Hematopoietic multipotent progenitor cell treated with erythropoietin and hydrocortisone succinate and interleukin-3 and kit ligand, for 15 days (in vitro differentiated cells): ENCODE data around the gene AVP.
"Not testable (repeated sequence)": the region's sequence is repeated elsewhere in the genome, so short reads cannot be mapped to it uniquely, and the experiment has no call there.

Source experiments
- DNase-seq: peaks from one replicate; pipeline ENCODE4 v3.0.0-alpha.2; 2015; ENCODE audit warnings: low spot score

AVP gene

DNA sequence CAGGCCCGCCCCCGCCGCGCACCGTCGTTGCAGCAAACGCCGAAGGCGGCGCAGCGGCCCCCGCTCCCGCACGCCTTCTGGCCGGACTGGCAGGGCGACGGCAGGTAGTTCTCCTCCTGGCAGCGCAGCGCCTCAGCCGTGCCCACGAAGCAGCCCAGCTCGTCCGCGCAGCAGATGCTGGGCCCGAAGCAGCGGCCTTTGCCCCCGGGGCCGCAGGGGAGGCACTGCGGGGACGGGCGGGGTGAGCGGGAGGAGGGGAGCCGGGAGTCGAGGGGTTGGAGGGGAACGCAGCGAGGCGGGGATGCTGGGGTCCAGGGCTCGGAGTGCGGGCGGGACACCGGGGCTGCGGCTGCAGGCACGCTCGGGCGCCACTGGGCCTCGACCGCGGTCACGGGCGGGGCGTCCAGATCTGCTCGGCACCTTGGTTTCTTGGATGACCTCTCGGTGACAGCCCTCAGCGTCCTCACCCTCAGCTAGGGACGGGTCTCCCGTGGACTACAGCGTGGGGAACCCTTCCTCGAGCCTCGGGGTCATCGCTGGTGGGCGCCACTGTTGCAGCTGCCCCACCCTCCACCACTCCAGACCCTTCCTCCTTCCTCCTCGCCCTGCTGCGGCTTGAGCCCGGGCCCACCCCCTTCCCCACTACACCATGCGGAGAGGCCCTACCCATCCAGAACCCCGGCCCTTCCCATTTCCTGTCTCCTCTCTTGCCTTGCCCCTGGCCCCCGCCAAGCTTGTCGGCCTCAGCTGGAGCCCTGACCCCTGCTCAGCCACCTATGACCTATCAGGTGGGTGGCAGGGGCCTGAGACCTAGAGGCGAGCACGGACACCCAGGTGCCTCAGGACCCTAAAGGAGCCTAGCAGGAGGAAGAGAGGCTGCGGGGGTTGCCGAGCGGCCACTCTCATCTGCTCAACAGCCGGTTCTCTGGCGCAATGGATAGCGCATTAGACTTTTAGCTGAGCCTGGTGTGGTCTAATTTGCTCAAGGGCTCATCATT is 1.3 kb downstream of the AVP start:
- DNase-seq: no peak

DNA sequence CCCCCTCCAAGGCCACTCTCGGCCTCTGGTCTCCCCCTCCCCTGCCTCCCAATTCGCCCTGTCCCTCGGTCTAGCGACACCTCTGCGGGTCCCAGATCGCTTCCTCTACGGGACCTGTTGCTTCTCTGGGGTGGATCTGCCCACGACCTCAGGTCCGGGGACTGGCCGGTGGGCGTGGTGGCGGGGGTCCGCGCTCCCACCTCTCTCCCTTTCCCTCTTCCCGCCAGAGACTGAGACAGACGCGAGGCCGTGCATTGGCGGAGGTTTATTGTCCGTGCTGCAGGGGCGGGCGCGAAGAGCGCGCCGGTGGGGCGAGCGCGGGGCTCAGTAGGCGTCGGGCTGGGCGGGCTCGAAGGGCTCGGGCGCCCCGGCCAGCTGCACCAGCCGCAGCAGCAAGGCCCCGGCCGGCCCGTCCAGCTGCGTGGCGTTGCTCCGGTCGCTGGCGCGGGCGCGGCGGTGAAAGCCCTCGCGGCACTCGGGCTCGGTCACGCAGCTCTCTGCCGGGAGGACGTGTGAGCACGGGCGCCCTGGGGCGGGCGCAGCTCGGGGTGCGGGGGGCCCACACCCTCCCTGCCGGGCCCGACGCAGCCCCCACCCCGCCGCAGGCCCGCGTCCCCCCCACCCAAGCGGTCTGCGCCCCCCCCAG is 2.1 kb downstream of the AVP start:
- DNase-seq: no peak

DNA sequence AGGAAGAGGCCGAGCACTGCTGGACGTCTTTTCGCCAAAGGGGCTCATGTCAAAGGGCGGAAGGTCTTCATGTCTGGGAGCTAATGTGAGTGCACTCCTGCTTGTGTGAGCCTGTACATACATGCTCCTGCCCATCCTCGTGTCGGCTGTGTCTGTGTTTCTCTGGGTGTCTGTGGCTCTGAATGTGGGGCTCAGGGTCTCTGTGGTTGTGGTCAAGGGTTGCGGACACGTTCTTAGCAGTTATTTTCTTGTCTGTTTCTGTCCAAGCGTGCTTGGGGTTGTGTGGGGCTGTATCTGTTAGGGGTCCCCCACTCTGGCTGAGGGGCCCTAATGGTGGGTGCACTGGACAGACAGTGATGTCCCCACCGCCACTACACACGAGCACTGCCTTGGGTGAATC is 2.9 kb downstream of the AVP start:
- no peak for DNase-seq

DNA sequence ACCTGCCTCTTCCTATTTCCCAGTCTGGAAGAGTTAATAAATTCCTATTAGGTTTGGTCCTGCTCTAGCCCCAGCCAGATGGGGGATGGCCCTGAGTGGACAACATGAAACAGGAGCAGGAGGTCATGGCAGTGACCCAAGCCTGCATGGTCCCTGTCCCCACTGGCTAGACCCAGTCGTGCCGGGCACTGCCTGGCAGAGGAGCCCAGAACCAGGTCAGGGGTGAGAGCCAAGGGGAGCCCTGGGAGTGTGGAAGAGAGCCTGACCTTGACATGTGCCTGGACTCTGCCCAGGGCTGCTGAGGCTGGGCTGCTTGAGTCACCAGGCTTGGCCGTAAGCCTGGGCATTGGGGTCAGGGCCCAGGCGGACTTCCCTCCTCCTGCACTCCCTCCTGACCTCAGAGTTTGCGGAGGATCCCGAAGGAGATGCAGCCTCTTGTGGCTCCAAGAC is 3.6 kb downstream of the AVP start:
- DNase-seq: no peak

DNA sequence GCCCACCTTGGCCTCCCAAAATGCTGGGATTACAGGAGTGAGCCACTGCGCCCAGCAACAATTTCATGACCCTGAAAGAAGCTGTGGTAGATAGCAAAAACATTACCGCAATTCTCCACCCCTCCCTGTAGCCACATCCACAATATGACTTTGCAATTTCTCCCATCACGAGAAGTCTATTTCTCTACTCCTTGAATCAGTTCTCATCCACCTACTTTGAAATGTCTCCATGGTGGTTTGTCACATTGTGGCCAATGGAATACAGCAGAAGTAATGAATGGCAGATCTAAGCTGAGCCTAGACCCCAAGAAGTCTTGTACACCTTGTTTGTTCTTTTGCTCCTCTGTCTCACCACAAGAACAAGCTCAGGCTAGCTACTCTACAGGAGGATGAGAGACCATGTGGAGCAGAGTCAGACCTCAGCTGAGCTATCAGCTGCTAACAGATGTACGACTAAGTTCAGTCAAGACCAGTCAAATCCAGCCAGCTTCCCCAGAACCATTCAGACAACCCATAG is 6.8 kb downstream of the AVP start:
- DNase-seq: no peak

DNA sequence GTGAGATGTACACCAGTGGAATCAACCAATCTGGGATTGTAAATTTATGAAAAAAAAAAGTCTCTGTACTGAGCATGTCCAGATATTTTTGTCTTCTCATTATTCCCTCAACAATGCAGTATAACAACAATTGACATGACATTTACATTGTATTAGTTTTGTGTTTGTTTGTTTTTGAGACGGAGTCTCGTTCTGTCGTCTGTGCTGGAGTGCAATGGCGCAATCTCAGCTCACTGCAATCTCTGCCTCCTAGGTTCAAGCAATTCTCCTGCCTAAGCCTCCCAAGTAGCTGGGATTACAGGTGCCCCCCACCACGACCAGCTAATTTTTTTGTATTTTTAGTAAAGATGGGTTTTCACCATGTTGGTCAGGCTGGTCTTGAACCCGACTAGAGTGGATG is 9.2 kb downstream of the AVP start:
- not testable (repeated sequence) for DNase-seq

DNA sequence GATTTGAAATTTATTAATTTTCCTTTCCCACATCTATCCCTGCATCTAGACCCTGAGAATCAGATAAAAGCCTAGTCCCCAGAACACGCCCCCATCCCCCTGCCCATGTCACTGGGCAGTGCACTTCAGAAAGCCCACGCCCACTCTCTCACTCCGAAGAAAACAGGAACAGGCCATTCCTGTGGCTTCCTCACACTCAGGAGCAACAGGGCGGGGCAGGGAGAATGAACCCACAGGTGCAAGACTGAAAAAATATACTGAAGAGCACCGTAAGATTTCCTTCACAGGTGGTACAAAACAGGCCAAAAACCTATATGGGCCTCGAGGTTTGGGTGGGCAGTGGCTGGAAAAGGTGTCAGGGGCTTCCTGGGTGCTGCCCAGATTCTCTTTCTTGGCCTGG is 9.7 kb downstream of the AVP start:
- no peak for DNase-seq

DNA sequence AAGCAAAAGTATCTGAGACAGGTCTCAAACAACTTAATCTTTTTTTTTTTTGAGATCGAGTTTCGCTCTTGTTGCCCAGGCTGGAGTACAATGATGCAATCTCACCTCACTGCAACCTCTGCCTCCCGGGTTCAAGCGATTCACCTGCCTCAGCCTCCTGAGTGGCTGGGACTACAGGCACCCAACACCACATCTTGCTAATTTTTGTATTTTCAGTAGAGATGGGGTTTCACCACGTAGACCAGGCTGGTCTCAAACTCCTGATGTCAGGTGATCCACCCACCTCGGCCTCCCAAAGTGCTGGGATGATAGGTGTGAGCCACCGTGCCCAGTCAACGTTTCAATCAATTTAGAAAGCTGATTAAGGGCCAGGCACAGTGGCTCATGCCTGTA is 11.3 kb downstream of the AVP start:
- DNase-seq: not testable (repeated sequence)

DNA sequence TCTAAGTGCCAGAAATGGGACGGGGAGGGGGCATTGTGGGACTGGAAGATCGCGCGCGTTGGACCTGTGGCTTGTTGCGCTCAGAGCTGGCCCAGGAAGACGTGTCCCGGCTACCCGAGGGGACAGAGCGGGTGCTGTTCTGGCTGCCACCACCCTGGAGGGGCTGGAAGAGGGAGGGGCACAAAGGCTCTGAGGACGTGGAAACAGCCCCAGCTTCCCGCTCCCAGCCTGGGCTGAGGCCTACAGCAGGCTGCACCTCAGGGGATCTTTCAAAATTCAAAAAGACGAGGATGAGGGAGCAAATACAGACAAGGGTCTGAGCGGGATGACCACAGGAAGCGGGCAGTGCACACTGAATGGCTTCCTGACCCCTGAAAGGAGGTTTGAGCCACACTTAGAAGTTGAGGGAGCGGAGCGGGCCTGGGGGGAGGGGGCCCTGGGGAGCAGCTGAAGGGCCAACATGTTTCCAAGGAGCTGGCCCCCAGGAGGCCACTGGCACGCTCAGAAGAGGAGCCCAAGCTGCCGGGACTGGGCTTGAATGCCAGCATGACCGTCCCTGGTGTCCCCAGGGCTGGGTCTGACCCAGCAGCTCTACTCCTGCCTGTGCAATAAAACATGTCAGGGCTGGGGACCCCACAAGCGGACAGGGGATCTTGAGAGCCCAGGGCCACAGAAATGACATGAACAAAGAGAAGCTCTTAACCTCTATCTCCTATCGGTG is 11.8 kb downstream of the AVP start:
- no peak for DNase-seq

DNA sequence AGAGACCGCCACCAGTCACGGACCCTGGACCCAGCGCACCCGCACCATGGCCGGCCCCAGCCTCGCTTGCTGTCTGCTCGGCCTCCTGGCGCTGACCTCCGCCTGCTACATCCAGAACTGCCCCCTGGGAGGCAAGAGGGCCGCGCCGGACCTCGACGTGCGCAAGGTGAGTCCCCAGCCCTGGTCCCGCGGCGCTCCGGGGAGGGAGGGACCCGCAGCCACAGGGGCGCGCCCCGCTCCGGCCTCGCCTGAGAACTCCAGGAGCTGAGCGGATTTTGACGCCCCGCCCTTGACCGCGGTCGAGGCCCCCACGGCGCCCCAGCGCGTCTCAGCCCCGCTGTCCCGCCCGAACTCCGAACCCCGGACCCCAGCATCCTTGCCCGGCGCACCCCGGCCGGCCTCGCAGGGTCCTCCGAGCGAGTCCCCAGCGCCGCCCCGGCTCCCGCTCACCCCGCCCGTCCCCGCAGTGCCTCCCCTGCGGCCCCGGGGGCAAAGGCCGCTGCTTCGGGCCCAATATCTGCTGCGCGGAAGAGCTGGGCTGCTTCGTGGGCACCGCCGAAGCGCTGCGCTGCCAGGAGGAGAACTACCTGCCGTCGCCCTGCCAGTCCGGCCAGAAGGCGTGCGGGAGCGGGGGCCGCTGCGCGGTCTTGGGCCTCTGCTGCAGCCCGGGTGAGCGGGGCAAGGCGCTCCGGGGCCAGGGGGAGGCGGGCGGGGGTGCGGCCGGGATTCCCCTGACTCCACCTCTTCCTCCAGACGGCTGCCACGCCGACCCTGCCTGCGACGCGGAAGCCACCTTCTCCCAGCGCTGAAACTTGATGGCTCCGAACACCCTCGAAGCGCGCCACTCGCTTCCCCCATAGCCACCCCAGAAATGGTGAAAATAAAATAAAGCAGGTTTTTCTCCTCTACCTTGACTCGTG is 12.7 kb downstream of the AVP start, which contains the start of gene OXT:
Gene OXT, plus strand, starts transcription at position 11 of the 920 bp plus-strand sequence. Its CDS starts 36 bp downstream, at position 47.
- no peak for DNase-seq

DNA sequence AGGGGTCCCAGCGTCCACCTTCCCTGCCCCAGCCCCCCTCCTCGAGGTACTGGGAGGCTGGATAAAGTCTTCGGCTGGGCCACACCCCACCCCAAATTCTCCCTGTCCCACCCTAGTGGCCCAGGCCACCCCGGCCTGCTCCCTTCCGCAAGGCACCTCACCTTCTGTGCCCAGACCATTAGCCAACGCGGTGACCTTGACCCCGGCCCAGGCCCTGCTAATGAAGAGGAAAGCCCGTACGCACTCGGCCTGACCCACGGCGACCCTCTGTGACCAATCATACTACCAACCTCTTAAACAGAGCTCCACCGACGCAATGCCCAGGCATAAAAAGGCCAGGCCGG is 13.3 kb downstream of the AVP start:
- no peak for DNase-seq

DNA sequence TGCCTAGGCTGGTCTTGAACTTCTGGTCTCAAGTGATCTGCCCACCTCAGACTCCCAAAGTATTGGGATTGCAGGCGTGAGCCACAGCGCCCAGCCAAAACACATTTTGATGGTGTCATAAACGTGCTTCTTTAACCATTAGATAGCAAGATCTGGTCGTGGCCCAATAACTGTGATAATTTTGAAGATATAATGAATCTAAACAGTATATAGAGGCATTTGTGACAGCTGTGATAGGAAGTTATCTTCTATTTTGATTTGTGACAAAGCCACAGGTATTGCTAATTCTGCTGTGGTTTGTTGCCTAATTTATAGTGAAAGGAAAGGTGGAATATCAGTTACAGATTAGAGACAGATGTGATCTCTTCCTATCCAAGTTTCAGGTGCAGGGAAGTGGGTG is 13.8 kb downstream of the AVP start:
- no peak for DNase-seq

DNA sequence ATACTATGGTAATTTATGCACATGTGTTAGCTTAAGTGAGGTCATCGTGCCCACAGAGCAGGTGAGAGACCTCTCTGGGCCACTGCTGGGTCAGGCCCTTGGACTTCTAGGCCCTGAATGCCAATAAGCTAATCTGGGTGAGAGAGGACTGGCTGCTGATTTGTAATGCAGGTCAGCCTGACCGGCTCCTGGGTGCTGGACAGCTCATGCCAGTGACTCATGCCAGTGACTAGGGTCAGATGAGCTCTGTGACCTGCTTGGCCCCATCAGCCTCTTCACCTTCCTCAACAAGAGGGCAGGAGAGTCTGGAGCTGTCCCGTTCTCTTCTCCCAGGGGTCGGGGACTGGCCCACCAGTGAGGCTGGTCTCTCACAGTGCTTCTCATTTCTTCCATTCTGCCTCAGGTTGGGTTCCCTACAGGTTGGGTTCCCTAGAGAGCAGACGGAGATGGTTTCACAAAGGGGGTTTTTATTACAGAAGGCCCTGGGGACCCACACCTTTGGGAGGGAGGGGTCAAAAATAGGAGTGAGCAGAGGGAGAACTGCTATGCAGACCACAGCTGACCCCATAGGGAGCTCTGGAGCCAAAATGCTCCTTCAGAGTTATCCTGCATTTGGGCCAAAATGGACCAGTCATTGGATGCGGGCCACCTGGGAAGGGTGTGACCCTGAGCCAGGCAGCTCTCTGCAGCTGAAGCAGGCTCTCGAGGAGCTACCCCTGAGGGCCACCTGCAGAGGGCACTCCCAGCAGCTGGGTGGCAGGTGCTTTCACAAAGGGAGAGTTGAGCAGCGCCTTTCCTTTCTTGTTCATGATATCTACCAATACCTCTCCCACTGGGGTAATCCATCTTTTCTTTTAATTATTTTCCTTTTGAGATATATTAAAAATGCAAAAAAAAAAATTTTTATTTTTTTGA is 15.3 kb downstream of the AVP start:
- DNase-seq: no peak

DNA sequence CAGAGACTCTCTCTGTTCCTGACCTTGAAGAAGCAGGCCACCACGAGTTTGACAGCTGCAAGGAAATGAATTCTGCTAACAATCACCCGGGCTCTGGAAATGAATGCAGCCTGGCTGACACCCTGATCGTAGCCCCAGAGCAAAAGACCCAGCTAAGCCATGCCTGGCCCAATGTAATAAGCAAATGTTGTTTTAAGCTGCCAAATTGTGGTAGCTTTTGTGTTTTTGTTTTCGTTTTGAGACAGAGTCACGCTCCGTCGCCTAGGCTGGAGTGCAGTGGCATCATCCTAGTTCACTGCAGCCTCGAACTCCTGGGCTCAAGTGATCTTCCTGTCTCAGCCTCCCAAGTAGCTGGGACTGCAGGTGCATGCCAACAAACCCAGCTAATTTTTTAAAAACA is 16.4 kb downstream of the AVP start:
- no peak for DNase-seq

DNA sequence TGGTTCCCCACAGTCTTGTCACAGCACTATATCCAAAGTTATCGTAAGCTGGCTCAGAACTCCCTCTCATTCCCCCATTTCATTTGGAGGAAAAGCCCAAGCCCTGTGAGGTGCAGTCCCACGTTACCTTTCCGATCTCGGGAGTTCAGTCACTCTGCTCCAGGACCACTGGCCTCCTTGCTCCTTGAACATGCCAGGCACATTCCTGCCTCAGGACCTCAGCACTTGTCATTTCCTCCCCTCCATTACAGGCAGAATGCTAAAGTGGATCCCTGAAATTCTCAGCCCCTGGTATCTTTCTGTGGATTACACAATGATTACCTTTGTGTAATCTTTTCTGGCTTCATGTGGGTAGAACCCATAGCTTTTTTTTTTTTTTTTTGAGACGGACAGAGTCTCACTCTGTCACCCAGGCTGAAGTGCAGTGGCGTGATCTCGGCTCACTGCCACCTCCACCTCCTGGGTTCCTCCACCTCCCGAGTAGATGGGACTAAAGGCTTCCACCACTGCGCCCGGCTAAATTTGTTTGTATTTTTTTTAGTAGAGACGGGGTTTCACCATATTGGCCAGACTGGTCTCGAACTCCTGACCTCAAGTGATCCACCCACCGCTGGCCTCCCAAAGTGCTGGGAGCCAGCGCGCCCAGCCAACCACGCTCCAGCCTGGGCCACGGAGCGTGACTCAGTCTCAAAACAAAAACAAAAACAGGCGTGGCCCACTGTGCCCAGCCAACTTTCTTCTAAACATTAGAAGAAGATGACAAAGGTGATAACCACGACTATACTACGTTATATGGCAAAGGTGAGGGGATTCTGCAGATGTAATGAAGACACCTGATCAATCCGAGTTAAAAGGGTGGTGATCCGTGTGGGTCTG is 17.1 kb downstream of the AVP start:
- DNase-seq: no peak

DNA sequence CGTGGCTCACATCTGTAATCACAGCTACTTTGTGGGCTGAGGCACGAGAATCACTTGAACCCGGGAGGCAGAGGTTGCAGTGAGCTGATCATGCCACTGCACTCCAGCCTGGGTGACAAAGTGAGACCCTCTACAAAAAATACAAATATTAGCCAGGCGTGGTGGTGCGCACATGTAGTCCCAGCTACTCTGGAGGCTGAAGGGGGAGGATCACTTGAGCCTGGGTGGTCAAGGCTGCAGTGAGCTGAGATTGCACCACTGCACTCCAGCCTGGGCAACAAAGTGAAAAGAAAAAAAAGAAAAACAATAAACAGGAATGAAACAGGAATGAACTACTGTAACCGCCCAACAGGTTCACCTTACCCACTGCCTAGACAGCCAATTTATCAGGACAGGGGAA is 20.4 kb downstream of the AVP start:
- not testable (repeated sequence) for DNase-seq

DNA sequence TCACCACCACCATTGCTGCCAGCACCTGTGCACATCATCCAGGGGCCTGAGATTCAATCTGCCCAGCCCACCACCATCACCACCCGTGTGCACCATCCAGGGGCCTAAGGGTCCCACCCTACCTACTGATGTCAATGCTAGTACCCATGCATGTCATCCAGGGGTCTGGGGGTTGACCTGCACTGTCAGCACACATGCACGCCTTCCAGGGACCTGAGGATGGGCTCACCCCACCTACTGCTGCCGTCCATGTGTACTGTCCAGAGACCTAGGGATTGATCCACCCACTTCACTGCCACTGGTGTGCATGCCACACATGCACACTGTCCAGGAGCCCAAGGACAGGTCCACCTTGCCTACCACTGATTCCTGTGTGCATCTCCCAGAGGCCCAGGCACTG is 25.0 kb downstream of the AVP start:
- DNase-seq: no peak

DNA sequence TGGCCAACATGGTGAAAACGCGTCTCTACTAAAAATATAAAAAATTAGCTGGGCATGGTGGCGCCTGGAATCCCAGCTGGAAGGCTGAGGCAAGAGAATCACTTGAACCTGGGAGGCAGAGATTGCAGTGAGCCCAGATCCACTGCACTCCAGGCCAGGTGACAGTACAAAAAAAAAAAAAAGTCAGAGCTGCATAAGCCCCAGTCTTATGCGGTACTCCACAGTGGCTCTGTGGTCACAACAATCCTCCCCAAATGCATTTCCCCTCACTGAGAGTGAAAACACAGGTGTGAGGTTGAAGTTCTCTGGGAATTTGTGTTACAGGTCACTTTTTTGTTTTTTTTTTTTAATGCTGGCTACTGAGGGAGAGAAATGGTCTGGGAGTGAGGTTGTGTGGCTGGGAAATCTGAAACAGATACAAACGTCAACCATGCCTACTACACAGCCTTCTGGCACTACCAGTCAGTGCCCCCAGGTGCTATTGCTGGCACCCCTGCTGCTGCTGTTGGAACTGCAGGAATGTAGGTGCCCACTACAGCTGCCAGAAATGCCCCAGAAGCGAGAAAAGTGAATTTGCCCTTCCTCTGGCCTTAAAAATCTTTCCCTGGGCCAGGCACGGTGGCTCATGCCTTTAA is 33.0 kb downstream of the AVP start:
- no peak for DNase-seq
